HG03521 (cell line): ENCODE measurements around the gene SPIRE2.
"Not testable (repeated sequence)": the region's sequence is repeated elsewhere in the genome, so short reads cannot be mapped to it uniquely, and the experiment has no call there.

Experiments
- ATAC-seq: cut with Tn5 transposase; IDR thresholded peaks from one replicate; pipeline ENCODE4 v1.9.1; 2021; ENCODE audit warnings: mild to moderate bottlenecking, moderate library complexity; ENCODE audit not compliant: unreplicated experiment

SPIRE2 gene

DNA sequence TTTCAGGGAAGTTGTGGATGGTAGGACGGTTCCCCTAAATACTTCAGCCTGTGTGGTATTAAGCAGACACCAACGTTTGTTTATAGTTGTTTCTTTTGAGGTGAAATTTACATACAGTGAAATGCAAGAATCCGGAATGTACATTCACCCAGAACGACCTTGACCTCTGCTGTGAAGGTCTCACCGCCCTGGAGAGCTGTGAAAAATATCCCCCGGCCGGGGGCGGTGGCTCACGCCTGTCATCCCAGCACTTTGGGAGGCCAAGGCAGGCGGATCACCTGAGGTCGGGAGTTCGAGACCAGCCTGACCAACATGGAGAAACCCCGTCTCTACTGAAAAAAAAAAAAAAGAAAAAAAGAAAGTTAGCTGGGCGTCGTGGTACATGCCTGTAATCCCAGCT lies 8.2 kb downstream of the SPIRE2 start:
- ATAC-seq: not testable (repeated sequence)

DNA sequence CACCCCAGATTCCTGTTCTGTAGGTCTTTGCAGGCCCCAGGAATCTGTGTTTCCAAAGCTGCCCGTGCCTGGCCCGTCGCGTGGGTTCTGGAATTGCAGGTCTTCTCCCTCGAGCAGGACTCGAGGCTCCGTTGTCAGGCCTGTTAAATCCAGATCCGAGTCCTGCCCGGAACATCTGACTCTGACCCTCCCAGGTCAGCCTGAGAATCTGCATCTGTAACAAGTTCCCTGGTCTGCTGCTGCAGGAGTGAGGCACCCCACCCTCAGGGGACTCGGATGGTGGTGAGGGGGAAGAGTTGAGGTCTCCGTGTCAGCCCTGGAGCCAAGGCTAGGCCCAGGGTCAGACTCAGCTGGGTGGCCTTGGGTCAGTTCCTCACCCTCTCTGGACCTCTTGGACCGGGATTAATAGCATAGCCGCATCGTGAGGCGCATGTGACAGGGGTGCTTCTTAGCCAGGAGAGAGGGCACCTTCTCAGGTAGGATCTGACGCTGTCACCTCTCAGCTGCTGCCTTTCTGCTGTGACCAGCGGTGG lies 8.8 kb downstream of the SPIRE2 start:
- ATAC-seq: no peak

DNA sequence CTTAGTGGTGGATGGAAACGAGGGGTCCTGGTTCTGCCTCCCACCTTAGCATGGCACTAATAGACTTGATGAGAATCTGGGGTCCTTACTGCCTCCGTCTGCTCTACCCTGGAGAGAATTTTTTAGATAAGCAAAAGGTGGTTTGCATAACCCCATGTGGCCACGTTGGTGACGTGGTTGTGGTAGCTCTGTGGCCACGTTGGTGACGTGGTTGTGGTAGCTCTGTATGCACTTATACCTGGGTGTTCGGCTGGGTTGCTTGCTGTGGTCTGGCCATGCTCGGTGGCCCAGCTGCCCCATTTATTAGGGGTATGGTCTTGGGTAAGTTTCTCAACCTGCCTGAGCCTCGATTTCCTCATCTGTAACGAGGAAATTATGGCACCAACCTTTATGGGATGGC lies 13.0 kb downstream of the SPIRE2 start:
- no peak for ATAC-seq

DNA sequence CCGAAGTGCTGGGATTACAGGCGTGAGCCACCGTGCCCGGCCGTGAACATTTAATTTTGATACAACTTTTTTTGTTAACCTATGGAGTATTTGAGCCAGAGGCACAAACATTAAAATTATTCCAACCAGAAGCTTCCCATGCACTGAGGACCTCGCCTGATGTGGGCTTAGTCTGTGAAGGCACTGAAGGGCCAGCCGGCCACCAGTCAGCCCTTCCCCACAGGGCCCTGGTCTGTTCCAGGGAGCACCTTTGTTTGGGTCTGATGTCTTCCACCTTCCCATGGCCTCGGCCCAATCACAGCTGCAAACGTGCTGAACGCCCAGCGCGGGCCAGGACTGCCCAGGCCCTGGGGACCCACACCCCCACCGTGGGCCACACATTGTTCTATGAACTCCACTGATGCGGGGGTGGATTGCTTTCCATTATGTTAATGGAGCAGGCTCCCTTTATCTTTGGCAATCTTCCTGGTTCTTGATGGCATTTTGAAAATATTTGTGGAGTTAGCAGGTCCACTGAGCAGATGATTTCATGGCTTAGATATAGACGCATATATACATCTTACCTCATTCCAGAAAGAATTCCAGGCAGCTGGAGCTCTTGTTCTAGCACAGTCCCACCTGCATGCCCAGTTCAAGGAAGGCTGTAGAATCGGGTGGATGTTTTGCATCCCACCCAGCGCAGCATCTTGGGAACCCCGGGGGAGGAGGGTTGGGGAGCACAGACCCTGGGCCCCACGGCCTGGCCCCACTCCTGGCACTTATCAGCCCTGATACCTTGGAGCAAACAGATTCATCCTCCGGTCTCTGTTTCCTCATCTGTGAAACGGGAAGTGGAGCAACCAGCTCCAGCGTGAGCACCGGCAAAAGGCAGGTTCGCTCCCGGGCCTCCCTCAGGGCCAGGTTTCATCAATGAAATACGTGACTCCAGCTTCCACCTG lies 14.5 kb downstream of the SPIRE2 start:
- ATAC-seq: no peak

DNA sequence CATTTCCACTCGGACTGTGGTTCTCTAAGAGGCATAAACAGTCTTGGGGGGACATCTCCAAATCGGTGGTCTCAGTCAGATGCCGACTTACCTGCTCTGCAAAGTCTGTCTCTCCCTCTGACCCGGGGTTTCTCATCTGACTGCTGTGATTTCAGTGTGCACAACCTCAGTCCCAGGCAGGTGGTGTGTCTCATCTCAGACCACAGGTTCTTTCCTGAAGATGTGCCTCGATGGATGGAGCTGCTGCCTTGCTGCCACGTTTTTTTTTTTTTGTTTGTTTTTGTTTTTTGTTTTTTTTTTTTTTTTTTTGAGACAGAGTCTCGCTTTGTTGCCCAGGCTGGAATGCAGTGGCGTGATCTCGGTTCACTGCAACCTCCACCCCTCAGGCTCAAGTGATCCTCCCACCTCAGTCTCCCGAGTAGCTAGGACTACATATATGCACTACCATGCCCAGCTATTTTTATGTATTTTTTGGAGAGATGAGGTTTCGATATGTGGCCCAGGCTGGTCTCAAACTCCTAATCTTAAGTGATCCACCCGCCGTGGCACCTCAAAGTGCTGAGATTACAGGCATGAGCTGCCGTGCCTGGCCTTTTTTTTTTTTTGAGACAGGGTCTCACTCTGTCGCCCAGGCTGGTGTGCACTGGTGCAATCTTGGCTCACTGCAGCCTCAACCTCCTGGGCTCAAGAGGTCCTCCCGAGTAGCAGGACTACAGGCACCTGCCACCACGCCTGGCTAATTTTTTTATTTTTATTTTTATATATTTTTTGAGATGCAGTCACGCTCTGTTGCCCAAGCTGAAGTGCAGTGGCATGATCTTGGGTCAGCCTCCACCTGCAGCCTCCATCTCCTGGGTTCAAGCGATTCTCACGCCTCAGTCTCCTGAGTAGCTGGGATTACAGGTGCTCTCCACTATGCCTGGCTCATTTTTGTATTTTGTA lies 15.4 kb downstream of the SPIRE2 start:
- ATAC-seq: no peak

DNA sequence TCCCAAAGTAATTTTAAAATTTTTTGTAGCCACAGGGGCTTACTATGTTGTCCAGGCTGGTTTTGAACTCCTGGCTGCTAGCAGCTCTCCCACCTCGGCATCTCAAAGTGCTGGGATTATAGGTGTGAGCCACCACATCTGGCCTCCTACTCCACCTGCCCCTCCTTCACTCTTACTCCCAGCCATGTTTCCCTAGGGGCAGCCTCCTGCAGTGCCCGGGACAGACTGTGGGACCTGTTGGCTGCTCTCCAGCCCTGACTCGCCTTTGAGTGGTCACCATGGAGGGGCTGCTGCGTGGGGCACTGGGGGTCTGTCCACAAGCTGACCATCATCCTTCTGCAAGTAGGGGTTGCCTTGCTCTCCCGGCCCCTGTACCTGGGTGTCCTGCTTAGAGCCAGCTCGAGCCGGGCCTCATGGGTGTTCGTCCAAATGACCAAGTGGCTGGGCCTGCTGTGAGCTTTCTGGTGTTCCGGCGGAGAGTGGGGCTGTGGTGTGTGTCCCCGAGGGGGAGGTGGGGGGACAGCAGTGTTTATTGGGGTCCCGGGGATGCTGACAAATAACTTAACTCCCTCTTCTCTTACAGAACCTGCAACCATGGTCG lies 16.6 kb downstream of the SPIRE2 start:
- no peak for ATAC-seq

DNA sequence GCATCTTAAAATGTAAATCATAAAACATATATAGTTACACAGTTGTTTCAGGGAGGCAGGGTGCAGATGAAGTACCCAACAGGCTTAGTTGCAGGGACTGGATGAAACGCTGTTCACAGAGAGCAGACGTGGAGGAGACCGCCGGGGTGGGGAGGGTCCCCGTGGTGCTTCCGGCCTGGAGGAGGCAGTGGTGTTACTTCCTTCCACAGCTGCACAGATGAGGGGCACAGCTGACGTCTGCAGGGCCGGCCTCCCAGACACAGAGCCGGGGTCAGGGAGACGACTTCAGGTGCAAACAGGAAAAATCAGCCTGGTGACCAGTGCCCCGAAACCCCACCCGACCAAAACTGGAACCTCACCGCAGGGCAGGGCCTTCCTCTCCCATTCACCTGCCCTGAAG lies 17.1 kb downstream of the SPIRE2 start:
- no peak for ATAC-seq

DNA sequence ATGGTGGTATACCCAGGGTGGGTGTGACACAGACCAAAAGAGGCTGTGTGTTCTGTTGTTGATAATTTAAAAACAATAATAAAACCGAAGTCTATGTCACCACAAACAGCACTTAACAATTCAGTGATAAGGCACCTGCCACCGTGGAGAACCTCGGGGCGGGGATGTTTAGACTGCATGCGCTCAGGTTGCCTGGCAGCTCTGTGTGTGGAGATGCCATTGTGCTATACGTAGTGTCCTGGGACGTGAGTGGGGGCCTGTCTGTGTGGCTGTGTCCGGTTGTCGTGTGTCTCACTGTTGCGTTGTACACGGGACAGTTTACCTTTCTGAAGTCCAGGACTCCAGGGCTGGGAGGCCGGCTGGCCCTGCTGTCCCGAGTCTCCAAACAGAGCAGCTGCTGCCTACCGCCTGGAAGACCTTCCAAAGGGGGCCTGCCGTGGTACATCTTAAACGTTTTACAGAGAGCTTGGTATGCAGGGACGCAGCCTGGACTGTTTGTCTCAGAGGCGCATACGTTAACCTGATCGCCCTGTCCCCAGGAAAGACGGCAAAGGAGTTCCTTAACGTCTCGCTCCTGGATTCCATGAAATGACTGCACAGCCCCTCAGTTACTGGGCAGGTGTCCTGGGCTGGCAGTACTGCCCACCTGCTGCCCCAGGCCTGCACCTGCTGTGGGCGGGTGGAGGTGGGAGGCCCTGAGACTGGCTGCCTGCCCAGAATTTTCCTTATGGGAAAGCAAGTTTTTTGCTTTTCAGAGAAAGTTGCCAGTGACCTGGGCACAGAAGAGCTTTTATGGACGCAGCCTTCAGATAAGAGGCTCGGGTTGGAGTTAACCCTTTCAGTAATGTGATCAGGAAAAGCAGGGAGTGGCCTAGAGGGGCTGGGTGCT lies 19.0 kb downstream of the SPIRE2 start:
- no peak for ATAC-seq

DNA sequence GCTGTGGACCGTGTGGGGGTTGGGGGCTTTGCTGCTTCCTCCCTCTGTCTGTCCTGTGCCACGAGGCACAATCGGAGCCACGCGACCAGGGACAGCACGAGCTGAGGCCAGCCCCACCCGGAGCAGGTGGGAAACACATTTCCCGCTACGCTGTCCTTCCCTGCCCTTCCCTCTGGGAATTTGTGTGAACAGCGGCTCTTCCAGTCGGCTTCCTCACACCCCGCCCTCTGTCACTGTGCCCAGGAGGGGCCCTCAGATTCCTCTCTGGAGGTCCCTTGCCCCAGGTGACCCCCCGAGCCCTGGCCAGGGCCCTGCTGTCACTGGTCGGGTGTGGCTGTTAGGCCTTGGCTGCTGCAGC lies 19.6 kb downstream of the SPIRE2 start:
- no peak for ATAC-seq

DNA sequence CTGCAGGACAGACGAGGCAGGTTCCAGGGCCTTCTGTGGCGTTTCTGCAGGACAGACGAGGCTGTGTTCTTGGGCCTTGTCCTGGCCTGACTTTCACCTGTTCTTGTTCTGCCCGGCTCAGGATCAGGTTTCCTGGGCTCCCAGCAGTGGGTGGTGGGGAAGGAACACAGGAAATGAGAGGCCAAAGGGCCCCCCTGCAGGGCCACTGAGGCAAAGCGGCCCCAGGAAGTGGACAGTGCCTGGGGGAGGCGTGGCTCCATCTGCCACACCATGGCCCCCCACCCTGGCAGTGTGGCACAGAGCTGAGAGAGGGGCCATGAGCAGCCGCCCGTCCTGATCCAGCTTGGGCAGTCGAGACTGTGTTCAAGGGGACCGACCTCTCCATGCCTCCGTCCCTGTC lies 20.7 kb downstream of the SPIRE2 start:
- no peak for ATAC-seq

DNA sequence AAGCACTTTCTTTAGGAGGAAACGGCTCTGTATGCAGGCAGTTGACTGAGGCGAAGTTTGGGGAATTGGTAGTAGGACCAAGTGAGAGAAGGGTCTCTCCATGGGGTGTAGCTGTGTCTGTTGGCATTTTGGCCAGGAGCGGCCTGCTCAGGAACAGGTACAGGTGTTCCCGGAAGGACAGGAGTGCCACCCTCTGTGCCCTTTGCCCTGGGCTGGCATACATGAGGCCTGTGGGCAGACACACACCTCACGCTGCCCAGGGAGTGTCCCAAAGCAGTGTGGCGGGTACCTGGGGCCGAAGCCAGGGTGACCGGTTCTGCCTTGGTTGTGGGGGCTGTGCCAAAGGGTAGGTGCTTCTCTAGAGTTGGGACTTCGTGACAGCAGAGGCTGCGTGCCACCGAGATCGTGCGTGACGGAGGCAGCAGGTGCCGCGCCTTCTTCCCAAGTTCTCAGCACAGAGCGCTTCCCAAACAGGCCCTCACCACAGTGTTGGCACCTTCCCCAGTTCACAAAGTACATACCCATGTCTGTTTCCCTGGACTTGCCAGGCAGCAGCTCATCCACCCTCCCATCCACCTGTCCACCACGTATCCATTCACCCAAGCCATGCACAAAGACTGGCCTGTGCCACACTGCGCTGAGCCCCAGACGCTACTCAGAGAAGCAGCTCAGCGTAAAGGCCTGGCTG lies 25.2 kb downstream of the SPIRE2 start:
- ATAC-seq: no peak

DNA sequence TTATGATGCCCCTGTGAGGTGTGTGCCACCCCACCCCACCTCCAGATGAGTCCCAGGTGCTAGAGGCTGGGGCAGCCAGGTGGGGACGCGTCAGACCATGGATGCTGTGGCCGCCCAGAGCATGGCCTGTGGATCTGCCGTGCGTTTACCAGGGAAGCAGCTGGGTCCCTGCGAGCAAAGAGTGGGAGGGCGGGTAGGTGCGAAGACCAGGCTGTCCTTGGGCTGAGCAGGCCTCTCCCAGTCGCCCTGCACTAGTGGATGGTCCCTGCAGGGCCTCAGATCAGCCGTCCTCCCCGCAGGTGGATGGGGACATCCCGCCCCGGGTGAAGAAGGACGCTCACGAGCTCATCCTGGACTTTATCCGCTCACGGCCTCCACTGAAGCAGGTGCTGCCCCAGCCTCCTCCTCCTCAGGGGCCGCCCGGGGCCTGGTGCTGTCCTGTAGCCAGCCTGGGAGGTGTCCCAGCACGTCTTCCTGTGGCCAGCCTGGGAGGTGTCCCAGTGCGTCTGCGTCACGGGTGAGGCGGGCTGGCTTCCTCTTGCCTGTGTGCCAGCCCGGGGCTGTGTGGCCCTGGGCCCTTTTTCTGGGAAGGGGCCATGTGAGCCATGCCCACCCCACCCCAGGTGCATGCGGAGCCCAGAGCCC lies 27.1 kb downstream of the SPIRE2 start:
- ATAC-seq: no peak

DNA sequence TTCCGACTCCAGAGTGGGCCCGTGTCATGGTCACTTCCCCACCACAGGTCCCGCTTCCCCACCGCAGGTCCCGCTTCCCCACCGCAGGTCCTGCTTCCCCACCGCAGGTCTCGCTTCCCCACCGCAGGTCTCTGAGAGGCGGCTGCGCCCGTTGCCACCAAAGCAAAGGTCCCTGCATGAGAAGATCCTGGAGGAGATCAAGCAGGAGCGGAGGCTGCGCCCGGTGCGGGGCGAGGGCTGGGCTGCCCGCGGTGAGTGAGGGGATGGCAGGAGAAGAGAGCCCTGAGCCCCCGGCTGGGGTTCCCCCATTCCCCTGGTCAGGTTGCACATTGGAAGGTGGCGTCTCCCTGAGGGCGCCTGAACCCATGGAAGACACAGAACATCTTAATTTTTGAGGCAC lies 27.7 kb downstream of the SPIRE2 start:
- ATAC-seq: no peak

DNA sequence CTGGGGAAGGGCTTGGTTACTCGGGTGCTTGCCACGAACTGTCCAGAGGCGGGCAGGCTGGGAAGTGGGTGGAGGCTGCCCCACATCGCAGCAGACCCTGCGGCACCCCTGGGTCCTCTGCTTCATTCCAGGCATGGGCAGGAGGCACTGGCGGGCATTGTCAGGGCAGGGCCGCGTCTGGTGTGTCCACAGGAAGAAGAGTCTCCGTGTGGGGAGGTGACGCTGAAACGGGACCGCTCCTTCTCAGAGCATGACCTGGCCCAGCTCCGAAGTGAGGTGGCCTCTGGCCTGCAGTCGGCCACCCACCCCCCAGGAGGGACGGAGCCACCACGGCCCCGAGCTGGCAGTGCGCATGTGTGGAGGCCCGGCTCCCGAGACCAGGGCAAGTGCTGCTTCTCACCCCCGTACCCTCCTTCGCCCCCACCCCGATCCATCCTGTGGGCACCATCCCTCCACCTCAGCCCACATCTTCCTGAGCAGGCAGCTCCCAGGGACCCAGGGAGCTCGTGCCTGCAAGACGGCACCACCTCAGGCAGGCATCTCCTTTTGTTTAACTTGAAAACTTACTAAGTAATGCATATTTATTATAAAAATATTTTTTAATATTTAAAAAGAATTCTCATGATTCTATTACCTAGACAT lies 30.8 kb downstream of the SPIRE2 start:
- ATAC-seq: no peak

DNA sequence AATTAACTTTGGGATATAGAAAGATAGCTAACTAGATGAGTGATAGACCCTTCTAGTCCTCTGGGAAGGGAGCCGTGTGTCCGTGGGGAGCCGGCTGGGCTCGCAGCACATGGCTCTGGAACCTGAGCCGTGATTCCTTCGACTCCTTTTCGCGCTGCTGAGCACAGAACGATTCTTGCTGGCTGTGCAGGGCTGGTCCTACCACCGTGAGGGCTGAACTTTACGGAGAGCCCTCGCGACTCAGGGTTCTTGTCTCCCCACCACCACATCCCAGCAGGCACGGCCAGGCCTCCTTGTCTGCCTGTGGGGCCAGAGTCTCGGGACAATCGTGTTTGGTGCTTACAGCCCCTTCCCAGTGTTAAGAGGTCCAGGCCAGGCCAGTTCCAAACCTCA lies 31.3 kb downstream of the SPIRE2 start:
- ATAC-seq: no peak

DNA sequence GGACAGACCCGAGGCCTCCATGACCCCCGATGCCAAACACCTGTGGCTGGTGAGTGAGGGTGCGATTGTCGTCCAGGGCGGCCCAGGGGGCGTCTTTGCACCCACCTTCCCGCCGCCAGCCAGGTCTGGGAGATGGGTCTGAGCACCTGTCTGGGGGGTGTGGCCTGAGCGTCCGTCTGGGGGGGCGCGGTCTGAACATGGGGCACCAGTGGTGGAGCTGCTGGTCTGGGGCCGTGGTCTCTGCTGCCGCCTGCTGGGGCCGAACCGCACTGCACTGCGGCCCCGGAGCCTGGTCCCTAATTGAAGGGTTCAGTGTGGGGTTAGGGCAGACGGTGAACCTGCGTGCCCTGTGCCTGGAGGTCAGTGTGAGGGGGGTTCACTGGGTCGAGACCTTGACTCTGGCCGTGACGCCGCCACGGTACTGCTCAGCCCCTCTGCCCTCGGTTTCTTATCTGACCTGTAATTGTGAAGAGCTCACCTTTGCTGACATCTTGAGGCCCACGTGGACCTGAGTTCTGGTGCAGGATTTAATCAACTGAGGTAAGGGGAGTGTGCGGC lies 32.6 kb downstream of the SPIRE2 start:
- ATAC-seq: no peak

DNA sequence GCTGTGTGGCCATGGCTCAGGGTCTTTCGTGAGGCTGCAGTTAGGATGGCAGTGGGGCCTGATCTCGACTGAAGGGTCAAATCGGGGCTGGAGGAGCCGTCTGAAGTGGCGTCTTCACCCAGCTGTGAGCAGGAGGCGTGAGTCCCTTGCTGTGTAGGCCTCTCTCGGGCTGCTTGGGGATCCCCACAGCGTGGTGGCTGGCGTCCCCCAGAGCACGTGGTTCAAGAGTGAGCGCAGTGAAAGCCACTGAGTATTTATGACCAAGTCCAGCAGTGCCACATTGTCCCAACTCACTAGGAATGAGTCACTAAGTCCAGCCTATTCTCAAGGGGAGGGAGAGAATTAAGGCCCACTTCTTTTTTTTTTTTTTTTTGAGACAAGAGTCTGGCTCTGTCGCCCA lies 33.4 kb downstream of the SPIRE2 start:
- ATAC-seq: no peak

DNA sequence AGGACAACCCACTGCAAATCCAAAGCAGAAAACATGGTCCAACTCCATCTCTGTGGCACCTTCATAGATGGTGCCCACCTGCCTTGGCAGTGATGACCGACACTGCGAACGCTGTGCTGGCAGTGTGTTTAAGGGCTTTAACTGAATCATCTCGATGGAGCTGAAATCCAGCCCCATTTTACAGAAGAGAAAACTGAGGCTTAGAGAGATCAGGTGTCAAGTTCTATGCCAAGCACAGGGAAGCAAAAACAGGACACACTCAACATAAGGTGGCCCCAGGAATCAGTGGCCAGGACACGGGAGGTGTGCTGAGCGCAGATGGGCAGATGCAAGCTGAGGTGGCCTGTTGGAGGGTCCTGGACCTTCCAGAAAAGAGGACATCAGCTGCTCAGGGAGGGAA lies 34.5 kb downstream of the SPIRE2 start:
- ATAC-seq: no peak
